Osteocyte (in vitro differentiated cells): ENCODE data around the gene PTPRN2. TPM values are rescaled to one million over a fixed set of nuclear protein-coding genes. Genes with fewer than 3 reads are reported as not detected.
"Not testable (repeated sequence)": the region's sequence is repeated elsewhere in the genome, so short reads cannot be mapped to it uniquely, and the experiment has no call there.

ENCODE experiments used
- DNase-seq: peaks from one replicate; pipeline ENCODE4 v3.0.0; 2021; ENCODE audit warnings: mixed read lengths; ENCODE audit not compliant: unreplicated experiment; ENCODE audit errors: extremely low spot score
- H3K27ac Mint-ChIP-seq: one replicate; pipeline ENCODE4 v1.8.0; 2021; ENCODE audit warnings: mild to moderate bottlenecking, mixed read lengths; ENCODE audit not compliant: unreplicated experiment
- H3K27me3 Mint-ChIP-seq: one replicate; pipeline ENCODE4 v1.8.0; 2021; ENCODE audit warnings: mixed read lengths; ENCODE audit not compliant: unreplicated experiment
- H3K36me3 Mint-ChIP-seq: one replicate; pipeline ENCODE4 v1.8.0; 2021; ENCODE audit warnings: mixed read lengths; ENCODE audit not compliant: unreplicated experiment
- H3K4me1 Mint-ChIP-seq: one replicate; pipeline ENCODE4 v1.8.0; 2021; ENCODE audit warnings: mixed read lengths; ENCODE audit not compliant: unreplicated experiment
- H3K4me3 Mint-ChIP-seq: one replicate; pipeline ENCODE4 v1.8.0; 2021; ENCODE audit warnings: mild to moderate bottlenecking, moderate library complexity, mixed read lengths; ENCODE audit not compliant: unreplicated experiment
- H3K9me3 Mint-ChIP-seq: one replicate; pipeline ENCODE4 v1.8.0; 2021; ENCODE audit warnings: mixed read lengths; ENCODE audit not compliant: unreplicated experiment
- total RNA-seq: library from RNA; stranded (reverse); gene quantifications from 2 replicates; pipeline ENCODE4 v1.2.1, GENCODE V29; 2021
- TF ChIP-seq, protein P1 (sequence below): fragments of 200-600 bp; sonication (generic); IDR thresholded peaks from 2 replicates; pipeline ENCODE4 v1.5.0; 2021; ENCODE audit warnings: antibody characterized with exemption, mild to moderate bottlenecking, moderate library complexity

The PTPRN2 gene
- total RNA-seq, 1 donor from 2014 or later = 0.59 TPM

DNA sequence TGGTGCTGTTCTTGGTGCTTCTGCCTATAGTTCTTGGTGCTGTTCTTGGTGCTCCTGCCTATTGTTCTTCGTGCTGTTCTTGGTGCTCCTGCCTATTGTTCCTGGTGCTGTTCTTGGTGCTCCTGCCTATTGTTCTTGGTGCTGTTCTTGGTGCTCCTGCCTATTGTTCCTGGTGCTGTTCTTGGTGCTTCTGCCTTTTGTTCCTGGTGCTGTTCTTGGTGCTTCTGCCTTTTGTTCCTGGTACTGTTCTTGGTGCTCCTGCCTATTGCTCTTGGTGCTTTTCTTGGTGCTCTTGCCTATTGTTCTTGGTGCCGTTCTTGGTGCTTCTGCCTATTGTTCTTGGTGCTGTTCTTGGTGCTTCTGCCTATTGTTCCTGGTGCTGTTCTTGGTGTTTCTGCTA is 71.1 kb downstream of the PTPRN2 start:
- no peaks in the 10 kb centered on the region for H3K36me3 Mint-ChIP-seq
- TF ChIP-seq, protein P1, sequence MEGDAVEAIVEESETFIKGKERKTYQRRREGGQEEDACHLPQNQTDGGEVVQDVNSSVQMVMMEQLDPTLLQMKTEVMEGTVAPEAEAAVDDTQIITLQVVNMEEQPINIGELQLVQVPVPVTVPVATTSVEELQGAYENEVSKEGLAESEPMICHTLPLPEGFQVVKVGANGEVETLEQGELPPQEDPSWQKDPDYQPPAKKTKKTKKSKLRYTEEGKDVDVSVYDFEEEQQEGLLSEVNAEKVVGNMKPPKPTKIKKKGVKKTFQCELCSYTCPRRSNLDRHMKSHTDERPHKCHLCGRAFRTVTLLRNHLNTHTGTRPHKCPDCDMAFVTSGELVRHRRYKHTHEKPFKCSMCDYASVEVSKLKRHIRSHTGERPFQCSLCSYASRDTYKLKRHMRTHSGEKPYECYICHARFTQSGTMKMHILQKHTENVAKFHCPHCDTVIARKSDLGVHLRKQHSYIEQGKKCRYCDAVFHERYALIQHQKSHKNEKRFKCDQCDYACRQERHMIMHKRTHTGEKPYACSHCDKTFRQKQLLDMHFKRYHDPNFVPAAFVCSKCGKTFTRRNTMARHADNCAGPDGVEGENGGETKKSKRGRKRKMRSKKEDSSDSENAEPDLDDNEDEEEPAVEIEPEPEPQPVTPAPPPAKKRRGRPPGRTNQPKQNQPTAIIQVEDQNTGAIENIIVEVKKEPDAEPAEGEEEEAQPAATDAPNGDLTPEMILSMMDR = no peak
- DNase-seq = no peak
- peaks cover 44% of the 10 kb centered on the region for H3K9me3 Mint-ChIP-seq
- H3K27me3 Mint-ChIP-seq = no peaks in the 10 kb centered on the region
- H3K4me1 Mint-ChIP-seq = no peaks in the 10 kb centered on the region
- no peak overlapping the region for H3K4me3 Mint-ChIP-seq
- H3K27ac Mint-ChIP-seq = no peak overlapping the region

DNA sequence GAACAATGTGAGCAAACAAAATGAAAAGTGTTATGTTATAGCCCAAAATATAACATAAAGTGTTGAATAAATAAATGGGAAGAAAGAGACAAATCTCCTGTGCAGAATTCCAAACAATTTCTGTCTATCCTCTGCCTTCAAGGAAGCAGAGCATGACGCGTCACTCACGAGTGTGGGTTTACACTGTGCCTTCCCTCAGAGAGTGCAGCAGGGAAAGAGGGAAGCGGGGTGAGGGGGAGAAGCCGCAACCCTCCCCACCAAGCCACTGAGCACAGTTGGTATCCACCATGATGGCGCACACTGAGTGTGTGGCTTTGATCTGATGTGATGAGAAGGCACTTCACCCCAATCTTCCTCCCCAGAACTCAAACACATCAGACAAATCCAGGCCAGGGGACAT is 74.8 kb downstream of the PTPRN2 start:
- H3K4me1 Mint-ChIP-seq = no peaks in the 10 kb centered on the region
- H3K27ac Mint-ChIP-seq = no peak overlapping the region
- no peaks in the 10 kb centered on the region for H3K27me3 Mint-ChIP-seq
- no peak for DNase-seq
- H3K4me3 Mint-ChIP-seq = no peak overlapping the region
- TF ChIP-seq, protein P1 = no peak
- no peaks in the 10 kb centered on the region for H3K36me3 Mint-ChIP-seq
- peaks cover 46% of the 10 kb centered on the region for H3K9me3 Mint-ChIP-seq

GRCh38 chr7:158512042-158512441 is 75.6 kb downstream of the PTPRN2 start:
- TF ChIP-seq, protein P1 = no peak
- no peak for DNase-seq
- no peaks in the 10 kb centered on the region for H3K27me3 Mint-ChIP-seq
- H3K27ac Mint-ChIP-seq = no peak overlapping the region
- no peaks in the 10 kb centered on the region for H3K36me3 Mint-ChIP-seq
- H3K9me3 Mint-ChIP-seq = peaks cover 43% of the 10 kb centered on the region
- no peak overlapping the region for H3K4me3 Mint-ChIP-seq
- H3K4me1 Mint-ChIP-seq = no peaks in the 10 kb centered on the region

DNA sequence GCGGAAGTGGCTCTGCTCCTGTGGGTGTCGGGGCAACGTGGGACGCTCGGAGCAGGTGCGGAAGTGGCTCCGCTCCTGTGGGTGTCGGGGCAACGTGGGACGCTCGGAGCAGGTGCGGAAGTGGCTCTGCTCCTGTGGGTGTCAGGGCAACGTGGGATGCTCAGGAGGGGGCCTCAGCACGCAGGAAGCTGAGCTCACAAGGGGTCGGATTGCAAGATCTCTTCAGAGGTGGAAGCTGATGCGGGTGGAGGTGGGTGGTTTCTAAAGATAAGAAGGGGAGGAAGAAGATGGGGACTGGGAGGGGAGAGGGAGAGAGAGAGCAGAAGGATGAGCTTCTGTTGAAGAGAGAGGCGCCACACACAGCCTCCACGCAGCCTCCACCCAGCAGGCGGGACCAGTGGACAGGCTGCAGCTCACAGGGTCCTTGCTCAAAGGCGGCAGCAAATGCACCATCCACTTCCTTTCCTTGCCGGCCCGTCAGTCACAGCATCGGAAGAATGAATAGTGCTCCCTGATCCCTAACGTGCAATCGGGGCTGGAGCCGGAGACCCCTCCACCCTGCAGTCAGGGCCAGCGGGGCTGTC is 78.7 kb downstream of the PTPRN2 start:
- H3K9me3 Mint-ChIP-seq = peaks cover 52% of the 10 kb centered on the region
- no peak overlapping the region for H3K4me3 Mint-ChIP-seq
- no peaks in the 10 kb centered on the region for H3K4me1 Mint-ChIP-seq
- TF ChIP-seq, protein P1 = no peak
- H3K36me3 Mint-ChIP-seq = no peaks in the 10 kb centered on the region
- no peaks in the 10 kb centered on the region for H3K27me3 Mint-ChIP-seq
- no peak overlapping the region for H3K27ac Mint-ChIP-seq
- no peak for DNase-seq

GRCh38 chr7:158508321-158508720 is 79.3 kb downstream of the PTPRN2 start:
- not testable (repeated sequence) for H3K27me3 Mint-ChIP-seq, H3K36me3 Mint-ChIP-seq, H3K27ac Mint-ChIP-seq, DNase-seq, H3K4me1 Mint-ChIP-seq, H3K4me3 Mint-ChIP-seq
- H3K9me3 Mint-ChIP-seq = peaks cover 55% of the 10 kb centered on the region

DNA sequence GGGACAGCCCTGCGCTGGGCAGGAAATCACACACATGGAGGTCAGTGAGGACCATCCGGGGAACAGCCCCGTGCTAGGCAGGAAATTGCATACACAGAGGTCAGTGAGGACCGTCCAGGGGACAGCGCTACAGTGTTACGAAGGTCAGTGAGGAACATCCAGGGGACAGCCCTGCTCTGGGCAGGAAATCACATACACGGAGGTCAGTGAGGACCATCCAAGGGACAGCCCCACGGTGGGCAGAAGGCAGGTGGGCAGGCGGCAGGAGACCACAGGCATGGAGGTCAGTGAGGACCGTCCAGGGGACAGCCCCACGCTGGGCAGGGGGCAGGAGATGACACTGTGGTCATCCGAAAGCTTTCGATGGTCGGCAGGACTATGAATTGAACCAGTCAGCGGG is 79.7 kb downstream of the PTPRN2 start:
- H3K4me3 Mint-ChIP-seq = no peak overlapping the region
- H3K36me3 Mint-ChIP-seq = no peaks in the 10 kb centered on the region
- no peak overlapping the region for H3K27ac Mint-ChIP-seq
- no peaks in the 10 kb centered on the region for H3K27me3 Mint-ChIP-seq
- TF ChIP-seq, protein P1 = no peak
- no peak for DNase-seq
- H3K4me1 Mint-ChIP-seq = no peaks in the 10 kb centered on the region
- H3K9me3 Mint-ChIP-seq = peaks cover 54% of the 10 kb centered on the region

DNA sequence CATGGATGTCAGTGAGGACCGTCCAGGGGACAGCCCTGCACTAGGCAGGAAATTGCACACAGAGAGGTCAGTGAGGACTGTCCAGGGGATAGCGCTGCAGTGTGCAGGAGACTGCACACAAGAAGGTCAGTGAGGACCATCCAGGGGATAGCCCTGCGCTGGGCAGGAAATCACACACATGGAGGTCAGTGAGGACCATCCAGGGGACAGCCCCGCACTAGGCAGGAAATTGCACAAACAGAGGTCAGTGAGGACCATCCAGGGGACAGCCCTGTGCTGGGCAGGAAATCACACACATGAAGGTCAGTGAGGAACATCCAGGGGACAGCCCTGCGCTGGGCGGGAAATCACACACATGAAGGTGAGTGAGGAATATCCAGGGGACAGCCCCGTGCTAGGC is 80.4 kb downstream of the PTPRN2 start:
- not testable (repeated sequence) for H3K36me3 Mint-ChIP-seq, H3K4me3 Mint-ChIP-seq, H3K27ac Mint-ChIP-seq, DNase-seq, H3K27me3 Mint-ChIP-seq, H3K4me1 Mint-ChIP-seq
- peaks cover 47% of the 10 kb centered on the region for H3K9me3 Mint-ChIP-seq
